ENCODE data around the gene CD244. TPM values are rescaled to one million over a fixed set of nuclear protein-coding genes. Genes with fewer than 3 reads are reported as not detected.

CD244 gene
- total RNA-seq, 1 donor: not detected

DNA sequence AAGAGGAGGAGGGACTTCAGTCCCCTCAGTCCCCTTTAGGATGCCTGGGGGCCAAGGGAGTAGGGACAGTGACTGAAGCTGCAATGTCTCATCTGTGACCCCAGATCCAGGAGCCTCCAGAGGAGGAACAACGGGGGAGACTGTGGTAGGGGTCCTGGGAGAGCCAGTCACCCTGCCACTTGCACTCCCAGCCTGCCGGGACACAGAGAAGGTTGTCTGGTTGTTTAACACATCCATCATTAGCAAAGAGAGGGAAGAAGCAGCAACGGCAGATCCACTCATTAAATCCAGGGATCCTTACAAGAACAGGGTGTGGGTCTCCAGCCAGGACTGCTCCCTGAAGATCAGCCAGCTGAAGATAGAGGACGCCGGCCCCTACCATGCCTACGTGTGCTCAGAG, 48.4 kb downstream of the CD244 start:
- TF ChIP-seq, protein P1, sequence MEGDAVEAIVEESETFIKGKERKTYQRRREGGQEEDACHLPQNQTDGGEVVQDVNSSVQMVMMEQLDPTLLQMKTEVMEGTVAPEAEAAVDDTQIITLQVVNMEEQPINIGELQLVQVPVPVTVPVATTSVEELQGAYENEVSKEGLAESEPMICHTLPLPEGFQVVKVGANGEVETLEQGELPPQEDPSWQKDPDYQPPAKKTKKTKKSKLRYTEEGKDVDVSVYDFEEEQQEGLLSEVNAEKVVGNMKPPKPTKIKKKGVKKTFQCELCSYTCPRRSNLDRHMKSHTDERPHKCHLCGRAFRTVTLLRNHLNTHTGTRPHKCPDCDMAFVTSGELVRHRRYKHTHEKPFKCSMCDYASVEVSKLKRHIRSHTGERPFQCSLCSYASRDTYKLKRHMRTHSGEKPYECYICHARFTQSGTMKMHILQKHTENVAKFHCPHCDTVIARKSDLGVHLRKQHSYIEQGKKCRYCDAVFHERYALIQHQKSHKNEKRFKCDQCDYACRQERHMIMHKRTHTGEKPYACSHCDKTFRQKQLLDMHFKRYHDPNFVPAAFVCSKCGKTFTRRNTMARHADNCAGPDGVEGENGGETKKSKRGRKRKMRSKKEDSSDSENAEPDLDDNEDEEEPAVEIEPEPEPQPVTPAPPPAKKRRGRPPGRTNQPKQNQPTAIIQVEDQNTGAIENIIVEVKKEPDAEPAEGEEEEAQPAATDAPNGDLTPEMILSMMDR (IDR thresholded peaks at IDR 0.05; ENCODE audit: insufficient read depth, low read length): no peak
- H3K4me3 ChIP-seq (ENCODE audit: low read depth, low read length): no peak overlapping the region
- DNase-seq (ENCODE audit: low read depth): no peak

- DNase-seq (ENCODE audit: low read depth): no peak
Observed at GRCh38 chr1:160813215-160813614, 49.5 kb downstream of the CD244 start.

GRCh38 chr1:160811147-160811546, 51.5 kb downstream of the CD244 start:
- no peak overlapping the region for H3K4me3 ChIP-seq (ENCODE audit: low read depth, low read length)
- TF ChIP-seq, protein P1 (IDR thresholded peaks at IDR 0.05; ENCODE audit: insufficient read depth, low read length): no peak

More at GRCh38 chr1:160813215-160813614, 49.5 kb downstream of the CD244 start:
- H3K4me3 ChIP-seq (ENCODE audit: low read depth, low read length): no peak overlapping the region
- TF ChIP-seq, protein P1 (IDR thresholded peaks at IDR 0.05; ENCODE audit: insufficient read depth, low read length): no peak

DNA sequence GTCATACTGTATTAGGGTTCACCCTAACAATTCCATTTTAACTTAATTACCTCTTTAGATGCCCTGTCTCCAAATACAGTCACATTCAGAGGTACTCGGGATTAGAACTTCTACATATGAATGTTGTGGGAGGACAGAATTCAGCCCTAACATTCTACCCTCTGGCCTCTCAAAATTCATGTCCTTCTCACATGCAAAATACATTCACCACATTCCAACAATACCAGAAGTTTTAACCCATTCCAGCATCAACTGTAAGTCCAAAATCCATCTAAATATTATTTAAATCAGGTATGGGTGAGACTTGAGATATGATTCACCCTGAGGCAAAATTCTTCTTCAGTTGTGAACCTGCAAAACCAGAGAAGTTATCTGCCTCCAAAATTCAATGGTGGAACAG, 52.2 kb downstream of the CD244 start:
- no peak for DNase-seq (ENCODE audit: low read depth)
- TF ChIP-seq, protein P1 (IDR thresholded peaks at IDR 0.05; ENCODE audit: insufficient read depth, low read length): no peak
- no peak overlapping the region for H3K4me3 ChIP-seq (ENCODE audit: low read depth, low read length)

More at GRCh38 chr1:160811147-160811546, 51.5 kb downstream of the CD244 start:
- DNase-seq (ENCODE audit: low read depth): no peak

GRCh38 chr1:160808289-160808688, 54.4 kb downstream of the CD244 start:
- no peak for DNase-seq (ENCODE audit: low read depth)
- no peak overlapping the region for H3K4me3 ChIP-seq (ENCODE audit: low read depth, low read length)
- TF ChIP-seq, protein P1 (IDR thresholded peaks at IDR 0.05; ENCODE audit: insufficient read depth, low read length): no peak

DNA sequence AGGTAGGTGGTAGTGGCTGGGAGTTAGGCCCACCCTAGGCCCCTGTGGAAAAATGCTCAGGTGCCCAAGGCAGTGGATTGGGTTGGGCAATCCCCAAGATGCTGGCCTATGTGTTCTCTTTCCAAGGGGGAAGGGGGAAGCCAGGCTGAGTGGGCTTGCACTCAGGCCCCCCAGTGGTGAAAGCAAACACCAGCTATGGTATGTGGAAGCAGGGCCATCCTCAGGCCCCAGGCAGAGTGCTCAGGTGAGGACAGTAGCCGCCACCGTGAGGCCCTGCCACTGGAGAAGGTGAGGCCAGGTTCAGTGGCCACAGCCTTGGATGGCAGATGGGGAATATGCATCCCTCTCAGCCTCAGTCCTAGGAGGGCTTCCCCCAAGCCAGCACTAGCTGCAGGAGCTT, 54.9 kb downstream of the CD244 start:
- no peak for DNase-seq (ENCODE audit: low read depth)
- TF ChIP-seq, protein P1 (IDR thresholded peaks at IDR 0.05; ENCODE audit: insufficient read depth, low read length): no peak
- H3K4me3 ChIP-seq (ENCODE audit: low read depth, low read length): no peak overlapping the region

DNA sequence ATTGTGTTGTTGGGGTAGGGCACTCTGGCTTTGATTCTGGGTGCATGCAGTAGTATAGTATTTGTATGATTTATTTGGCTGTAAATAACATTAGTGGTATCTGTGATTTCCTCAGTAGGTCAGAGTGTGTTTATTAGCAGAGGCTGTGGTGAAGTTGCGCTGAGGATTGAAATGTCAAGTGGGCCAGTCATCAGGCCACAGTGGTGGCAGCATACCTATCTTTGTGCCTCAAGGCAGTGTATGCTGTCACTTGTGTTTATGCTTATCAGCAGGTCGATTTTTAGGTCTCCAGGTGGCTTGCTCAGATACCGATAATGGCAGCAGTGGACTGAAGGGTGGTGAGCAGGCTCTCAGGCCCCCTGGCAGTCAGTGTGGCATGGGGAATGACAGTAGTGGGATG, 55.4 kb downstream of the CD244 start:
- H3K4me3 ChIP-seq (ENCODE audit: low read depth, low read length): no peak overlapping the region
- TF ChIP-seq, protein P1 (IDR thresholded peaks at IDR 0.05; ENCODE audit: insufficient read depth, low read length): no peak
- no peak for DNase-seq (ENCODE audit: low read depth)

Measured in fibroblast of the aortic adventitia (primary cell).